ENCODE results near the gene POP7. TPM values are rescaled to one million over a fixed set of nuclear protein-coding genes. Genes with fewer than 3 reads are reported as not detected.
"Not testable (repeated sequence)": the region's sequence is repeated elsewhere in the genome, so short reads cannot be mapped to it uniquely, and the experiment has no call there.

Gene POP7
- total and polyA plus RNA-seq, 10 donors = 14.9 to 39.1 (median 18.8) TPM

GRCh38 chr7:100694098-100694745, 11.7 kb upstream of the POP7 start, which contains the start of gene GIGYF1:
Gene GIGYF1, minus strand, starts transcription at chr7:100694250. Its CDS starts 6,012 bp downstream, at chr7:100688238.
- WGBS, 5 donors = 1 to 2% (median 1%) methylated on average over 14 to 72 of the region's 102 CpGs

GRCh38 chr7:100696123-100696521, 9.8 kb upstream of the POP7 start:
- DNase-seq = peak; percentile 40
- WGBS, 5 donors = 79 to 86% (median 84%) methylated on average over 6 of the region's 6 CpGs

More at GRCh38 chr7:100694098-100694745, 11.7 kb upstream of the POP7 start, which contains the start of gene GIGYF1:
- DNase-seq = peak; percentile 94
- H3K27me3 ChIP-seq (replicated peaks in 1 of 7) = peaks cover 0 to 1% (median 0%) of the 10 kb centered on the region in 7 donors
- peaks cover 37 to 60% (median 52%) of the 10 kb centered on the region in 6 donors for H3K4me1 ChIP-seq
- H3K9me3 ChIP-seq = no peaks in the 10 kb centered on the region
- peak within 1 kb of the TSS; percentile 70 to 97 (median 86) for H3K4me3 ChIP-seq
- TF ChIP-seq POLR2A (IDR thresholded peaks at IDR 0.05) (no peak), POLR2AphosphoS5 (IDR thresholded peaks at IDR 0.05) (peak; percentile 14 to 65 (median 53)), CTCF (IDR thresholded peaks at IDR 0.05 in 8 of 11, conservative IDR thresholded peaks at IDR 0.05 in 3 of 11) (no peak)
- intact Hi-C loops (cut with DNase I; ENCODE audit: low total_unique reads) = no loop called here
- peak within 1 kb of the TSS; percentile 54 to 87 (median 78) for H3K27ac ChIP-seq
- H3K36me3 ChIP-seq = peaks cover 0 to 10% (median 1%) of the 10 kb centered on the region in 6 donors

GRCh38 chr7:100699018-100699417, 6.9 kb upstream of the POP7 start:
- peaks cover 0 to 10% (median 0%) of the 10 kb centered on the region in 7 donors for H3K27me3 ChIP-seq (replicated peaks in 1 of 7)
- DNase-seq = no peak
- no peak overlapping the region for H3K4me3 ChIP-seq
- peaks cover 4 to 17% (median 11%) of the 10 kb centered on the region in 6 donors for H3K4me1 ChIP-seq
- no peaks in the 10 kb centered on the region for H3K36me3 ChIP-seq
- no peak for TF ChIP-seq POLR2A (IDR thresholded peaks at IDR 0.05)
- no peak for TF ChIP-seq CTCF (IDR thresholded peaks at IDR 0.05 in 8 of 11, conservative IDR thresholded peaks at IDR 0.05 in 3 of 11)
- no peak for TF ChIP-seq POLR2AphosphoS5 (IDR thresholded peaks at IDR 0.05)
- no peak overlapping the region for H3K27ac ChIP-seq
- intact Hi-C loops (cut with DNase I; ENCODE audit: low total_unique reads) = no loop called here
- WGBS, 5 donors = 54 to 85% (median 69%) methylated on average over 5 to 6 of the region's 6 CpGs
- no peaks in the 10 kb centered on the region for H3K9me3 ChIP-seq

More at GRCh38 chr7:100696123-100696521, 9.8 kb upstream of the POP7 start:
- Histone ChIP-seq H3K27me3 (replicated peaks in 1 of 7) (peaks cover 0 to 10% (median 0%) of the 10 kb centered on the region in 7 donors), H3K4me3 (no peak overlapping the region), H3K9me3 (no peaks in the 10 kb centered on the region), H3K27ac (no peak overlapping the region), H3K36me3 (peaks cover 0 to 1% (median 0%) of the 10 kb centered on the region in 6 donors), H3K4me1 (peaks cover 25 to 41% (median 35%) of the 10 kb centered on the region in 6 donors)
- intact Hi-C loops (cut with DNase I; ENCODE audit: low total_unique reads) = no loop called here
- TF ChIP-seq CTCF (IDR thresholded peaks at IDR 0.05 in 8 of 11, conservative IDR thresholded peaks at IDR 0.05 in 3 of 11) (no peak), POLR2A (IDR thresholded peaks at IDR 0.05) (no peak), POLR2AphosphoS5 (IDR thresholded peaks at IDR 0.05) (no peak)

- H3K27ac ChIP-seq, DNase-seq, H3K36me3 ChIP-seq, H3K4me3 ChIP-seq, H3K9me3 ChIP-seq: not testable (repeated sequence)
- peaks cover 0 to 10% (median 0%) of the 10 kb centered on the region in 7 donors for H3K27me3 ChIP-seq (replicated peaks in 1 of 7)
- intact Hi-C loops (cut with DNase I; ENCODE audit: low total_unique reads) = loop anchor here (10.0 kb wide), 3 partner anchors 154 to 354 kb away; partner anchors contain the start of genes SLC12A9 and TSC22D4
- 46 to 80% (median 54%) methylated on average over 3 of the region's 3 CpGs for WGBS, 5 donors
- peaks cover 0 to 13% (median 9%) of the 10 kb centered on the region in 6 donors for H3K4me1 ChIP-seq
Observed at GRCh38 chr7:100701089-100701488, 4.8 kb upstream of the POP7 start.

All from spleen (tissue), 11 donors.